BJ (cell line): Measurements from ENCODE around the gene ROCK1. TPM values are rescaled to one million over a fixed set of nuclear protein-coding genes. Genes with fewer than 3 reads are reported as not detected.

ENCODE experiments used
- CTCF ChIA-PET: fragments of 350-600 bp; formaldehyde crosslinking; extraction: SDS; loops from one replicate; lab custom pipeline; 2021; ENCODE audit warnings: antibody characterized with exemption, inconsistent platforms; lab: Yijun Ruan, JAX
- POLR2A ChIA-PET: fragments of 300-600 bp; sonication (Branson Sonifier 250); formaldehyde crosslinking; extraction: SDS; loops from one replicate; lab custom pipeline; 2021; ENCODE audit warnings: antibody characterized with exemption; lab: Charles Lee
- DNase-seq: peaks from one replicate; pipeline ENCODE4 v3.0.0-alpha.2; 2011; ENCODE audit warnings: low read depth
- H3K27me3 ChIP-seq: 2 replicates; pipeline ENCODE4 v1.6.0; 2011; ENCODE audit warnings: low read length; ENCODE audit not compliant: control insufficient read depth, insufficient read depth
- H3K36me3 ChIP-seq: 2 replicates; pipeline ENCODE4 v1.5.1; 2011; ENCODE audit warnings: low read length; ENCODE audit not compliant: control insufficient read depth, insufficient read depth
- H3K4me3 ChIP-seq: 2 replicates; pipeline ENCODE4 v1.5.1; 2011; ENCODE audit warnings: low read depth, mild to moderate bottlenecking, control low read depth, low read length
- polyA plus RNA-seq: library from polyadenylated mRNA; depleted of rRNA; stranded (reverse); fragments of >200 nt; gene quantifications from 2 replicates; pipeline ENCODE4 v1.2.3, GENCODE V29; 2011
- TF ChIP-seq, protein P1 (sequence below): IDR thresholded peaks from 2 replicates; pipeline ENCODE4 v1.5.1; 2011; ENCODE audit warnings: low read depth, mild to moderate bottlenecking, control low read depth, inconsistent platforms, low read length, moderate library complexity; ENCODE audit not compliant: insufficient read depth

The ROCK1 gene
- polyA plus RNA-seq, 1 experiment: 11.8 TPM

DNA sequence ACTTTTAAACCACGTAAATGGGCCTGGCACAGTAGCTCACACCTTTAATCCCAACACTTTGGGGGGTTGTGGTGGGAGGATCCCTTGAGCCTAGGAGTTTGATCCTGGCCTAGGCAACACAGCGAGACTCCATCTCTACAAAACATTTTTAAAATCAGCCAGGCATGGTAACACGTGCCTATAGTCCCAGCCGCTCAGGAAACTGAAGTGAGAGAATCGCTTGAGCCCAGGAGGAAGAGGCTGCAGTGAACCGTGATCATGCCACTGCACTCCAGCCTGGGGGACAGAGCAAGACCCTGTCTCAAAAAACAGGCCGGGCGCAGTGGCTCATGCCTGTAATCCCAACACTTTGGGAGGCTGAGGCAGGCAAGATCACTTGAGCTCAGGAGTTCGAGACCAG lies 12.2 kb downstream of the ROCK1 start:
- TF ChIP-seq, protein P1, sequence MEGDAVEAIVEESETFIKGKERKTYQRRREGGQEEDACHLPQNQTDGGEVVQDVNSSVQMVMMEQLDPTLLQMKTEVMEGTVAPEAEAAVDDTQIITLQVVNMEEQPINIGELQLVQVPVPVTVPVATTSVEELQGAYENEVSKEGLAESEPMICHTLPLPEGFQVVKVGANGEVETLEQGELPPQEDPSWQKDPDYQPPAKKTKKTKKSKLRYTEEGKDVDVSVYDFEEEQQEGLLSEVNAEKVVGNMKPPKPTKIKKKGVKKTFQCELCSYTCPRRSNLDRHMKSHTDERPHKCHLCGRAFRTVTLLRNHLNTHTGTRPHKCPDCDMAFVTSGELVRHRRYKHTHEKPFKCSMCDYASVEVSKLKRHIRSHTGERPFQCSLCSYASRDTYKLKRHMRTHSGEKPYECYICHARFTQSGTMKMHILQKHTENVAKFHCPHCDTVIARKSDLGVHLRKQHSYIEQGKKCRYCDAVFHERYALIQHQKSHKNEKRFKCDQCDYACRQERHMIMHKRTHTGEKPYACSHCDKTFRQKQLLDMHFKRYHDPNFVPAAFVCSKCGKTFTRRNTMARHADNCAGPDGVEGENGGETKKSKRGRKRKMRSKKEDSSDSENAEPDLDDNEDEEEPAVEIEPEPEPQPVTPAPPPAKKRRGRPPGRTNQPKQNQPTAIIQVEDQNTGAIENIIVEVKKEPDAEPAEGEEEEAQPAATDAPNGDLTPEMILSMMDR: no peak
- DNase-seq: no peak
- no peaks in the 10 kb centered on the region for H3K27me3 ChIP-seq
- POLR2A ChIA-PET: no interaction called here
- CTCF ChIA-PET: interaction anchor here (0.6 to 1.0 kb wide), 2 partner anchors 9 to 93 kb away, joined by 3 to 4 read pairs; no protein-coding TSS in a partner anchor
- no peak overlapping the region for H3K4me3 ChIP-seq
- H3K36me3 ChIP-seq: no peaks in the 10 kb centered on the region

DNA sequence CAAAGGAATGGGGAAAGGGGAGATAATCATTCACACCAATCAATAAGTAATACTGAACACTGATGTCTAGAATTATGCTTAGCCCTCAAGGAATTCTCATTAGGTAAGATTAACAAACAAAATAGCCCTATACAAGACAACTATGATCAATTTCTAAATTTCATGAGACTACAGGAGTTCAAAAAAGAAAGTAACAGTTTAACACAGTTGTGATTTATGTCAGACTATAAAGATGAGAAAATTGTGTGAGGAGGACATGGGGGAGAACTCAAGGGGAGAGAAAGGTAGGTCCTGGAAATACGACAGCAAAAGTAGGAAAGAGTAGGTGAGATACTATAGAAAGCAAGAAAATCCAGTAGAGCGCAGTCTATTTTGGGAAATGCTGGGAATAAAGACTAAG lies 14.9 kb downstream of the ROCK1 start:
- H3K4me3 ChIP-seq: no peak overlapping the region
- H3K27me3 ChIP-seq: no peaks in the 10 kb centered on the region
- TF ChIP-seq, protein P1: no peak
- no peaks in the 10 kb centered on the region for H3K36me3 ChIP-seq
- POLR2A ChIA-PET: no interaction called here
- CTCF ChIA-PET: interaction anchor here (1.0 kb wide), 1 partner anchor 96 kb away, joined by 3 read pairs; no protein-coding TSS in a partner anchor
- DNase-seq: no peak

DNA sequence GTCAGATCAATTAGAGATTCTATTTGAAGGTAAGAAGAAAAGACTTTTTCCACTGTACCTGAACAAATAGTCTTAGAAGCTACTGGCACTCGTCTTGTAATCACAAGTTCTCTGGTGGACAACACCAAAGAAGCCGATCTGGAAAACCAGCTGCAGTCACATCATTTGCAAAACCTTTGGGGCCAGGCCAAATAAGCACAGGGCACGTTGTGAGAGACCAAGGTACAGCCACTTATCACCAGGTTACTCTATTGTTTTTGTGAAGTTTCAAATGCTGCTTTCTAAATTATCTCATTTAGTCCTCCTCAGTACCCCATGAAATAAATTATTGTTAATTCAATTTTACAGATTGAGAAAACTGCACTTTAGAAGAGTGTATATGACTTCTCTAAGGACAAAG lies 18.5 kb downstream of the ROCK1 start:
- TF ChIP-seq, protein P1: no peak
- no peak for DNase-seq
- POLR2A ChIA-PET: no interaction called here
- Histone ChIP-seq H3K4me3 (no peak overlapping the region), H3K36me3 (no peaks in the 10 kb centered on the region), H3K27me3 (no peaks in the 10 kb centered on the region)
- CTCF ChIA-PET: no interaction called here

DNA sequence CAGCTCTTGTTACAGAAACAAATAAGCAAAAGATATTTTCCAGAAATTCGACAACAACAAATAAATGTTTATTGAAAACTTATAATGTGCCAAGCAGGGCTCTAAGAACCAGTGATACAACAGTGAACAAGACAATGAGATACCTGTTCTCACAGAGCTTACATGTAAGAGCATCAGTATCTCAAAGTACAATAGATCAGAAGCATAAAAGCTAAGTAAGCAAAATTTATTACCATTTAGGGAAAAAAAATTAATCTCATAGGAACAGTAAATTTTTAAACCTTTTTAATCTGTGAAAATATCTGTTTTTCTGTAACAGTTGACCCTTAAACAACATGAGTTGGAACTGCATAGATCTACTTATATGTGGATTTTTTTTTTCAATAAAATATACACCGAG lies 20.9 kb downstream of the ROCK1 start:
- no peak overlapping the region for H3K4me3 ChIP-seq
- no peaks in the 10 kb centered on the region for H3K36me3 ChIP-seq
- no peaks in the 10 kb centered on the region for H3K27me3 ChIP-seq
- POLR2A ChIA-PET: interaction anchor here (0.6 kb wide), 1 partner anchor 13 kb away, joined by 3 read pairs; no protein-coding TSS in a partner anchor
- TF ChIP-seq, protein P1: no peak
- no peak for DNase-seq
- CTCF ChIA-PET: interaction anchor here (1.1 to 1.2 kb wide), 2 partner anchors 9 to 461 kb away, joined by 4 read pairs; no protein-coding TSS in a partner anchor

DNA sequence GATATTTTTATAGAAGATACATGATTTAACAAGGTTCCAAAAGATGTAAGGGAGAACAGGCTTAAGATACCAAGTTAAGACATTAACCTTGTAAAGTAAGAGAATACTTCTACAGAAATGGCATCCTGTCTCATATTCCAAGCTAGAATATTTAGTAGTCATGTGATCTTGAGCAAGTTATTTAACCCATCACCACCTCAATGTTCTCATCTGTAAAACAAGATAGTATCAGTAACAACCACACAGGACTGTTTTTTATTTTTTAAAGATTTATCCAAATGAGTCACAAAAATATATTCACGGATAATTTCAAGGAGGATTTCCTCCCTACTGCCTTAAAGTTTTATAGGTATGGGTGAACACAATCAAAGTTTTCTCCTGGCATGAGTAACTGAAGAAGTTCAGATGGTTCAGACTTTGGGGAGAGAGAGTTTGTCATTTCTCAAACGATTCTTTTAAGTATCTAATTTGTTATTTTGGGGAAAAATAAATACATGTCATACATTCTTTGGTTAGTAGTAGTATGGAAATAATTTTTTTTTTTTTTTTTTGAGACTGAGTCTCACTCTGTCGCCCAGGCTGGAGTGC lies 25.9 kb downstream of the ROCK1 start:
- Histone ChIP-seq H3K4me3 (no peak overlapping the region), H3K36me3 (no peaks in the 10 kb centered on the region), H3K27me3 (no peaks in the 10 kb centered on the region)
- ChIA-PET CTCF (no interaction called here), POLR2A (no interaction called here)
- TF ChIP-seq, protein P1: no peak
- peak; percentile 14 for DNase-seq
